DND-41 (cell line): ENCODE data around the gene DHCR7.
A peak's percentile ranks its signal among the peaks of the same experiment; 100 is the strongest.

Source experiments
- ATAC-seq: fragments of 200-7000 bp; cut with Tn5 transposase; 3 replicates; pipeline ENCODE4 v1.9.1; 2021; ENCODE audit warnings: low read depth; ENCODE audit not compliant: insufficient read depth
- DNase-seq: peaks from one replicate; pipeline ENCODE4 v3.0.0-alpha.2; 2020
- H2AFZ ChIP-seq: 2 replicates; pipeline ENCODE4 v1.6.0; 2012; ENCODE audit warnings: low read depth, low read length
- H3K27ac ChIP-seq: 2 replicates; pipeline ENCODE4 v1.5.1; 2012; ENCODE audit warnings: low read length, inconsistent platforms
- H3K27me3 ChIP-seq: fragments of 200-600 bp; sonication (generic); 2 replicates; pipeline ENCODE4 v1.6.0; 2012; ENCODE audit warnings: low read length, mild to moderate bottlenecking, inconsistent platforms; ENCODE audit not compliant: insufficient read depth, poor library complexity
- H3K36me3 ChIP-seq: 2 replicates; pipeline ENCODE4 v1.5.1; 2012; ENCODE audit warnings: low read length, inconsistent platforms; ENCODE audit not compliant: insufficient read depth
- H3K4me1 ChIP-seq: 2 replicates; pipeline ENCODE4 v1.5.1; 2012; ENCODE audit warnings: mild to moderate bottlenecking, low read length; ENCODE audit not compliant: insufficient read depth
- H3K4me2 ChIP-seq: 2 replicates; pipeline ENCODE4 v1.6.0; 2012; ENCODE audit warnings: mild to moderate bottlenecking, moderate library complexity, low read length, inconsistent platforms; ENCODE audit not compliant: insufficient read depth
- H3K4me3 ChIP-seq, 2 experiments: fragments of 200-600 bp in 1 of 2; shearing (Covaris generic) in 1 of 2; 2 replicates each; pipeline ENCODE4 v1.5.1; 2012 to 2016; ENCODE audit warnings: inconsistent platforms in 2 of 2, low read length in 2 of 2, mild to moderate bottlenecking in 2 of 2, low read depth in 1 of 2, moderate library complexity in 1 of 2
- H3K79me2 ChIP-seq: 2 replicates; pipeline ENCODE4 v1.6.0; 2012; ENCODE audit warnings: low read length, inconsistent platforms; ENCODE audit not compliant: insufficient read depth
- H3K9ac ChIP-seq: 2 replicates; pipeline ENCODE4 v1.6.0; 2012; ENCODE audit warnings: low read depth, mild to moderate bottlenecking, inconsistent platforms, low read length, moderate library complexity
- H3K9me3 ChIP-seq: 2 replicates; pipeline ENCODE4 v1.5.1; 2012; ENCODE audit warnings: low read length, moderate library complexity, mild to moderate bottlenecking, inconsistent platforms; ENCODE audit not compliant: insufficient read depth, severe bottlenecking
- H4K20me1 ChIP-seq: 2 replicates; pipeline ENCODE4 v1.6.0; 2012; ENCODE audit warnings: low read length; ENCODE audit not compliant: insufficient read depth
- EZH2 ChIP-seq: IDR thresholded peaks from 3 replicates; pipeline ENCODE4 v1.6.1; 2012; ENCODE audit warnings: borderline replicate concordance, low read depth, mild to moderate bottlenecking, moderate library complexity, low read length, inconsistent platforms; ENCODE audit not compliant: severe bottlenecking
- TF ChIP-seq, protein P1 (sequence below): IDR thresholded peaks from 2 replicates; pipeline ENCODE4 v1.5.1; 2012; ENCODE audit warnings: borderline replicate concordance, low read length, moderate library complexity, mild to moderate bottlenecking; ENCODE audit not compliant: poor library complexity, severe bottlenecking; ENCODE audit errors: extremely low read depth

DHCR7 gene, protein sequence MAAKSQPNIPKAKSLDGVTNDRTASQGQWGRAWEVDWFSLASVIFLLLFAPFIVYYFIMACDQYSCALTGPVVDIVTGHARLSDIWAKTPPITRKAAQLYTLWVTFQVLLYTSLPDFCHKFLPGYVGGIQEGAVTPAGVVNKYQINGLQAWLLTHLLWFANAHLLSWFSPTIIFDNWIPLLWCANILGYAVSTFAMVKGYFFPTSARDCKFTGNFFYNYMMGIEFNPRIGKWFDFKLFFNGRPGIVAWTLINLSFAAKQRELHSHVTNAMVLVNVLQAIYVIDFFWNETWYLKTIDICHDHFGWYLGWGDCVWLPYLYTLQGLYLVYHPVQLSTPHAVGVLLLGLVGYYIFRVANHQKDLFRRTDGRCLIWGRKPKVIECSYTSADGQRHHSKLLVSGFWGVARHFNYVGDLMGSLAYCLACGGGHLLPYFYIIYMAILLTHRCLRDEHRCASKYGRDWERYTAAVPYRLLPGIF

DNA sequence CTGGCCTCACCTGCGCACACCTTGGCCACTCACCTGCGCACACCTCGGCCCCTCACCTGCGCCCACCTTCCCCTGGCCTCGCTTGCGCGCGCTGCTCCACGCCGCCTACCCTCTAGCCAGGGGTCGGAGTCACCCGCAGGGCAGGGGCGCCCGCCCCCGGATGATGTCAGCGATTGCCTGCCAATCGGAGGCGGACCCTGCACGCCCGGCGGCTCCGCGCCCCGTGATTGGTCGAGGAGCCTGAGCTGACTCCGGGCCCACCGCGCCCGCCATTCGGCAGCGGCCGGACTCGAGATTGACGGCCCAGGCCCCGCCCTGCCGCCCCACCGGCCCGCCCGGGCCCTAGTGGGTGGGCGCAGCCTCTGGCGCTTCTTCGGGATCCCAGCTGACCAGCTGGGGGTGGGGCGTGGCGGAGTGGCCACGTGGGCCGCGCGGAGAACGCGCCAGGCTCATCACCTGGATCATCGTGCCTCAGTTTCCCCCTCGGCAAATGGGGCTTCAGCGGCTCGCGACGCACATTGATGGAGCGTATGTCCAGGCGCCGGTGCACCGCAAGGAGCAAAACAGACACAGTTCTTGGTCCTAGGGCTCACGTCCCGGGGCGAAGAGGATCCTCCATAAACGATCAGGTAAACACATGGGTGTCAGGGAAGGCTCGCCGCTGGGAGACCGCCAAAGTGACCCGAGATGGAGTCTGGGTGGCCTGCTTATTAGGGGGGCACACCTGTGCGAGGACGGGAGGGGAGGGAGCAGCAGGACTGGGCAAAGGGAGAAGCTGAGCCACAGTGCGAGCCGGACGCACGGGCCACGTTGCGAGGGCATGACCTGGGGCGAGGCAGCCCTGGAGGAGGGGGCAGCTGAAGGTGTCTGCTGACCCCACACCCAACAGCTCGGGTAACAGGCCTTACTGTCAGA, at the start of gene DHCR7:
Gene DHCR7, minus strand, starts transcription at position 137 of the 915 bp plus-strand sequence. CDS start 3,441 bp downstream, outside the sequence.
- TF ChIP-seq, protein P1, sequence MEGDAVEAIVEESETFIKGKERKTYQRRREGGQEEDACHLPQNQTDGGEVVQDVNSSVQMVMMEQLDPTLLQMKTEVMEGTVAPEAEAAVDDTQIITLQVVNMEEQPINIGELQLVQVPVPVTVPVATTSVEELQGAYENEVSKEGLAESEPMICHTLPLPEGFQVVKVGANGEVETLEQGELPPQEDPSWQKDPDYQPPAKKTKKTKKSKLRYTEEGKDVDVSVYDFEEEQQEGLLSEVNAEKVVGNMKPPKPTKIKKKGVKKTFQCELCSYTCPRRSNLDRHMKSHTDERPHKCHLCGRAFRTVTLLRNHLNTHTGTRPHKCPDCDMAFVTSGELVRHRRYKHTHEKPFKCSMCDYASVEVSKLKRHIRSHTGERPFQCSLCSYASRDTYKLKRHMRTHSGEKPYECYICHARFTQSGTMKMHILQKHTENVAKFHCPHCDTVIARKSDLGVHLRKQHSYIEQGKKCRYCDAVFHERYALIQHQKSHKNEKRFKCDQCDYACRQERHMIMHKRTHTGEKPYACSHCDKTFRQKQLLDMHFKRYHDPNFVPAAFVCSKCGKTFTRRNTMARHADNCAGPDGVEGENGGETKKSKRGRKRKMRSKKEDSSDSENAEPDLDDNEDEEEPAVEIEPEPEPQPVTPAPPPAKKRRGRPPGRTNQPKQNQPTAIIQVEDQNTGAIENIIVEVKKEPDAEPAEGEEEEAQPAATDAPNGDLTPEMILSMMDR: no peak
- no peak for TF ChIP-seq EZH2
- peaks cover 52% of the 10 kb centered on the region for H3K4me1 ChIP-seq
- peak within 1 kb of the TSS; percentile 70 for H3K27ac ChIP-seq
- peak within 1 kb of the TSS; percentile 71 for H3K9ac ChIP-seq
- H3K79me2 ChIP-seq: peaks cover 54% of the 10 kb centered on the region
- no peaks in the 10 kb centered on the region for H3K27me3 ChIP-seq
- H3K9me3 ChIP-seq: peaks cover 6% of the 10 kb centered on the region
- peak within 1 kb of the TSS; percentile 65 for H3K4me3 ChIP-seq
- H4K20me1 ChIP-seq: no peaks in the 10 kb centered on the region
- peaks cover 48% of the 10 kb centered on the region for H3K36me3 ChIP-seq
- peak within 1 kb of the TSS; percentile 97 for H3K4me2 ChIP-seq
- ATAC-seq: peak; percentile 87
- peak within 1 kb of the TSS; percentile 70 for H2AFZ ChIP-seq
- DNase-seq: peak; percentile 96

DNA sequence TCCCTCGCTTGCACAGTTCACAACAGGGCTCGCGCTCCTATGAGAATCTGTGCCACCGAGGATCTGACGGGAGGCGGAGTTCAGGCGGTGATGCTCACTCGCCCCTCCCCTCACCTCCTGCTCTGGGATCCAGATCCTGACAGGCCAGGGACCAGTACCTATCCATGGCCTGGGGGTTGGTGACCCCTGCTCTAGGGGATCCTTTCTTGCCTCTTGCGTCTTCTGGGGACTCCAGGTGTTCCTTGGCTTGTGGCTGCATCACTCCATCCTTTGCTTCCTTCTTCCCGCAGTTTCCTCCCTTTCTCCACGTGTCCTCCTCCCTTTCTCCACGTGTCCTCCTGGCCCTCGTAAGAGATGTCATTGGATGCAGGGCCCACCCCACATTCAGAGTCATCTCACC, 48.2 kb upstream of the DHCR7 start:
- Histone ChIP-seq H3K4me2 (no peak overlapping the region), H3K9me3 (no peaks in the 10 kb centered on the region), H2AFZ (no peak overlapping the region), H3K4me1 (no peaks in the 10 kb centered on the region; the same call in 1 of the 2 replicates), H3K4me3 (no peak overlapping the region), H3K79me2 (no peaks in the 10 kb centered on the region), H4K20me1 (no peaks in the 10 kb centered on the region), H3K36me3 (peaks cover 80% of the 10 kb centered on the region), H3K9ac (no peak overlapping the region), H3K27ac (no peak overlapping the region), H3K27me3 (no peaks in the 10 kb centered on the region)
- DNase-seq (no peak), ATAC-seq (no peak)
- TF ChIP-seq, protein P1: no peak
- no peak for TF ChIP-seq EZH2

DNA sequence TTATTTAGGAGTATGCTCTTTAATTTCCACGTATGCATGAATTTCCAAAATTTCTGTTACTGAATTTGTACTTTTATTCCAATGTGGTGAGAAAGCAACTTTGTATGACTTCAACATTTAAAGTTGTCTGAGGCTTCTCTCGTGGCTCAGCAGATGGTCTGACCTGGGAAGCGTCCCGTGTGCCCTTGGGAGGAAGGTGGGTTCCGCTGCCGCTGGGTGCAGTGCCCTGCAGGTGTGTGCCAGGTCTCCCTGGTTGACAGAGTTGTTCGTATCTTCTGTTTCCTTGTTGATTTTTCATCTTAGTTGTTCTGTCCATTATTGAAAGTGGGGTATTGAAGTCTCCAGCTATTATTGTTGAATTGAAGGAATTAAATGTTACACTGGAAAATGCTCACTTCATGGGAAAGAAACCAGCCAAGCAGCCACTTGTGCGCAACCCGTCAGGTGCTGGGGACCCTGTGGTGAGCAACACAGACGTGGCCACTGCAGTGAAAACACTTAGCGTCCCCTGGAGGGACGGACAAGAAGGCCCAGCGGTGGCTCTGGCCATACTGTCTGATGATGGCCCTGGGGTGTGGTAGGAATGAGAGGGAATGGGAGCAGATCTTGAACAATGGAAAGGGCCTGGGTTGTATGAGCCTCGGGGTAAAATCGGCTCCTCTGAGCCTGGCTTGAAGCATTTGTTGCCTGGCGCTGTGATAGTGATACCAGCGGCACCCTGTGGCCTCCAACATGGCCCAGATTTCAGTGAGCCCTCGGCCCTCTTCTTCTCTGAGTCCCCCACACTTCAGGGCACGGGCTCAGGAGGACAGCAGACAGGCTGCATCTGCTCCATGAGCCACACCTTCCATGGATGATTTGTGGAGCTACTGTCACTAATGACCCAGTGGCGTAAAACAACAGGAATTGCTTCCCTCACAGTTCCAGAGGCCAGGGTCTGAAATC, 47.4 kb upstream of the DHCR7 start:
- no peak for DNase-seq
- Histone ChIP-seq H3K9me3 (no peaks in the 10 kb centered on the region), H3K27ac (no peak overlapping the region), H2AFZ (no peak overlapping the region), H4K20me1 (no peaks in the 10 kb centered on the region), H3K36me3 (peaks cover 80% of the 10 kb centered on the region), H3K4me2 (no peak overlapping the region), H3K4me3 (no peak overlapping the region), H3K9ac (no peak overlapping the region), H3K79me2 (no peaks in the 10 kb centered on the region), H3K27me3 (no peaks in the 10 kb centered on the region), H3K4me1 (no peaks in the 10 kb centered on the region; the same call in 1 of the 2 replicates)
- TF ChIP-seq, protein P1: no peak
- TF ChIP-seq EZH2: no peak
- no peak for ATAC-seq
